Neural cell (in vitro differentiated cells): ENCODE results near the gene DPEP1.

Experiments
- CTCF ChIP-seq: fragments of 450-650 bp; IDR thresholded peaks from 2 replicates; pipeline ENCODE4 v1.5.1; 2014; ENCODE audit warnings: antibody characterized with exemption, mild to moderate bottlenecking, moderate library complexity; ENCODE audit not compliant: poor library complexity, severe bottlenecking
- EP300 ChIP-seq: fragments of 450-650 bp; conservative IDR thresholded peaks from 2 replicates; pipeline ENCODE4 v1.6.1; 2014; ENCODE audit warnings: antibody characterized with exemption, mild to moderate bottlenecking, moderate library complexity; ENCODE audit not compliant: poor library complexity, severe bottlenecking
- EZH2 ChIP-seq: fragments of 200-600, 300-800 bp; shearing (Covaris generic), sonication (generic); IDR thresholded peaks from 2 replicates; pipeline ENCODE4 v1.6.1; 2014; ENCODE audit warnings: antibody characterized with exemption, low read length, borderline replicate concordance, mild to moderate bottlenecking; ENCODE audit not compliant: insufficient read depth, poor library complexity, severe bottlenecking
- POLR2AphosphoS5 ChIP-seq: IDR thresholded peaks from 2 replicates; pipeline ENCODE4 v1.6.1; 2012
- RAD21 ChIP-seq: fragments of 450-650 bp; conservative IDR thresholded peaks from 2 replicates; pipeline ENCODE4 v1.6.1; 2014; ENCODE audit warnings: antibody characterized with exemption, mild to moderate bottlenecking, moderate library complexity
- REST ChIP-seq: IDR thresholded peaks from 2 replicates; pipeline ENCODE4 v1.6.1; 2012; ENCODE audit warnings: borderline replicate concordance
- SMC3 ChIP-seq: fragments of 450-650 bp; conservative IDR thresholded peaks from 2 replicates; pipeline ENCODE4 v1.6.1; 2014; ENCODE audit warnings: antibody characterized with exemption, mild to moderate bottlenecking, moderate library complexity; ENCODE audit not compliant: poor library complexity
- TAF1 ChIP-seq: IDR thresholded peaks from 2 replicates; pipeline ENCODE4 v1.6.1; 2012; ENCODE audit warnings: low read depth

- no peak for TF ChIP-seq CTCF
- TF ChIP-seq POLR2AphosphoS5: no peak
- TF ChIP-seq EZH2: no peak
- no peak for TF ChIP-seq SMC3
- TF ChIP-seq RAD21: no peak
- no peak for TF ChIP-seq TAF1
- no peak for TF ChIP-seq EP300
- TF ChIP-seq REST: no peak
Observed at GRCh38 chr16:89599902-89600301, 13.5 kb upstream of the DPEP1 start.
